ENCODE results near the gene TREX2.

The TREX2 gene

GRCh38 chrX:153411255-153411987 is 34.4 kb downstream of the TREX2 start, which contains the start of gene ZFP92:
ZFP92 (plus strand) TSS chrX:153411472; CDS start chrX:153418323, 6,851 bp downstream.
- DNase-seq (ENCODE audit: low read depth) = no peak
- H3K4me3 ChIP-seq (replicated peaks; ENCODE audit: low read depth, low read length) = peak within 1 kb of the TSS; percentile 44
- no peak for TF ChIP-seq CTCF (IDR thresholded peaks at IDR 0.05; ENCODE audit: low read length, missing control alignments)

GRCh38 chrX:153410888-153411254 is 35.0 kb downstream of the TREX2 start:
- H3K4me3 ChIP-seq (replicated peaks; ENCODE audit: low read depth, low read length) = peak overlapping the region; percentile 30
- no peak for TF ChIP-seq CTCF (IDR thresholded peaks at IDR 0.05; ENCODE audit: low read length, missing control alignments)
- DNase-seq (ENCODE audit: low read depth) = no peak

GRCh38 chrX:153410373-153410772 is 35.5 kb downstream of the TREX2 start:
- no peak for DNase-seq (ENCODE audit: low read depth)
- H3K4me3 ChIP-seq (replicated peaks; ENCODE audit: low read depth, low read length) = no peak overlapping the region
- TF ChIP-seq CTCF (IDR thresholded peaks at IDR 0.05; ENCODE audit: low read length, missing control alignments) = no peak

- no peak for DNase-seq (ENCODE audit: low read depth)
- H3K4me3 ChIP-seq (replicated peaks; ENCODE audit: low read depth, low read length) = no peak overlapping the region
- no peak for TF ChIP-seq CTCF (IDR thresholded peaks at IDR 0.05; ENCODE audit: low read length, missing control alignments)
These were observed 36.3 kb downstream of the TREX2 start for GRCh38 chrX:153409414-153410101.

- TF ChIP-seq CTCF (IDR thresholded peaks at IDR 0.05; ENCODE audit: low read length, missing control alignments) = no peak
- DNase-seq (ENCODE audit: low read depth) = no peak
- H3K4me3 ChIP-seq (replicated peaks; ENCODE audit: low read depth, low read length) = no peak overlapping the region
These were observed 36.9 kb downstream of the TREX2 start for GRCh38 chrX:153408871-153409351.

- no peak overlapping the region for H3K4me3 ChIP-seq (replicated peaks; ENCODE audit: low read depth, low read length)
- no peak for TF ChIP-seq CTCF (IDR thresholded peaks at IDR 0.05; ENCODE audit: low read length, missing control alignments)
- no peak for DNase-seq (ENCODE audit: low read depth)
These were observed 37.6 kb downstream of the TREX2 start for GRCh38 chrX:153408221-153408721.

All from fibroblast of pulmonary artery (primary cell).